ENCODE data around the gene TACC2.
"Not testable (repeated sequence)": the region's sequence is repeated elsewhere in the genome, so short reads cannot be mapped to it uniquely, and the experiment has no call there.

Gene TACC2

DNA sequence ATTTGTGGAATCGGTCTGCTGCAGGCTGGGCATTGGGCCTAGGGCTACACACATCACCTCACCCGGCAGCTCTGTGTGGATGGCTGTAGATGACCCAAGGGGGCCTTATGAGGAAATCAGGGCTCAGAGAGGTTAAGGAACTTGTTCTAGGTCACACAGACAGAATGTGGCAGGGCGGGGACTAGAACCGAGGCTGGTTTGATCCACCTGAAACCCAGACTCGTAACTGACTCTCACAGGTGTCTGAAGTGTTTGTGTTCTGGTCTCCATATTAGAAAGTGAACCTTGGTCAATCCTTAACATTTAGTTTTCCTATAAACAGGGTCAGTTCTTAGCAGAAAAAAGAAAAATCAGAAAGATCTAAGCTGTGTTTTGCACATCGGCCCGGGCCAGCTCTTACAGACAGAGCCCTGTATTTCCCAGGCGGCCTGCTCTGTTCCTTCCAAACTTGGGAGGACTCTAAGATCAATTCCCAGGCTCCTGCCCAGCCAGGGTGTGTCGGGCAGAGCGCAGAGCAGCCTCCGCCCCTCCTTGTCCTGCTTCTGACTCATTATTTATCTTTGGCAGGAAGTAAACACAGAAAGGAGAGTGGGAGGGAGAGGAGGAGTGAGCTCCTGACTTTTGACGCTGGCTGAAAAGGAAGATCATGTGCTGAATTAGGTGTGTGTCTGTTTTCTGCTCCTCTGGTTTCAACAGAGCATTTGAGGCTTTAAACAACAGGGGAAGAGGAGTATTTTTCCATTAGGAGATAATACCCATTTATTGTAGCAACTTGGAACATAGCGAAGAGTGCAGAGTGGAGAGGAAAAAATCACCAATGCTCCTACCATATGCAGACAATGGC lies 74.1 kb downstream of the TACC2 start:
- no peak for DNase-seq

DNA sequence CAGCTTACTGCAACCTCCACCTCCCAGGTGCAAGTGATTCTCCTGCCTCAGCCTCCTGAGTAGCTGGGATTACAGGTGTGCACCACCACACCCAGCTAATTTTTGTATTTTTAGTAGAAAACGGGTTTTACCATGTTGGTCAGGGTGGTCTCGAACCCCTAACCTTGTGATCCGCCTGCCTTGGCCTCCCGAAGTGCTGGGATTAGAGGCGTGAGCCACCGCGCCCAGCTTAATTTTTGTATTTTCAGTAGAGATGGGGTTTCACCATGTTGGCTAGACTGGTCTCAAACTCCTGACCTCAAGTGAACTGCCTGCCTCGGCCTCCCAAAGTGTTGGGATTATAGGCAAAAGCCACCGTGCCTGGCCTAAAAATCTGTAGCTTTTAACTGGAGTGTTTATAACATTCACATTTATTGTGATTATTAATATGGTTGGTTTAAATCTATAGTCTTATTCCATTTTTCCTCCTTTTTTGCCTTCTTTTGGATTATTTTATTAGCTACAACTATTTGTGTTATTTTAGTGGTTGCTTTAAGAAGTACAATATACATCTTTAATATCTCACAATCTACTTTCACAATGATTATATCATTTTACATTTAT lies 77.5 kb downstream of the TACC2 start:
- DNase-seq: not testable (repeated sequence)

GRCh38 chr10:122068844-122069243 lies 79.9 kb downstream of the TACC2 start:
- no peak for DNase-seq

DNA sequence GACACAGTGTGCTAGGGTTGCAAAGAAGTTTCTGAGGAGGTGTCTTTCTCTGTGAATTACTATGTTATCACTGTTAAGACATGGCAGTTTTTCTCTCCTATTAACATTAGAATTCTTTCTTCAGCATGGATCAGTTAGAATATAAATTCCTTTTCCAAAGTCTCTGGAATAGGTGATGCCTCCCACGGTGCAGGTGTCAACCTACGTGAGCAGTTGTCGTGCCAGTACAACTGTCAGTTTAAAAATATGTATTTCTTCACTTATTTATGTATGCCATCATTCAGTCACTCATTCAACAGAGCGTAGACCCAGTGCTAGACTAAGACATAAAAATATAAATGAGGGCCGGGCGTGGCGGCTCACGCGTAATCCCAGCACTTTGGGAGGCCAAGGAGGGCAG lies 83.5 kb downstream of the TACC2 start:
- no peak for DNase-seq

- no peak for DNase-seq
Observed at GRCh38 chr10:122073508-122073907, 84.5 kb downstream of the TACC2 start.

DNA sequence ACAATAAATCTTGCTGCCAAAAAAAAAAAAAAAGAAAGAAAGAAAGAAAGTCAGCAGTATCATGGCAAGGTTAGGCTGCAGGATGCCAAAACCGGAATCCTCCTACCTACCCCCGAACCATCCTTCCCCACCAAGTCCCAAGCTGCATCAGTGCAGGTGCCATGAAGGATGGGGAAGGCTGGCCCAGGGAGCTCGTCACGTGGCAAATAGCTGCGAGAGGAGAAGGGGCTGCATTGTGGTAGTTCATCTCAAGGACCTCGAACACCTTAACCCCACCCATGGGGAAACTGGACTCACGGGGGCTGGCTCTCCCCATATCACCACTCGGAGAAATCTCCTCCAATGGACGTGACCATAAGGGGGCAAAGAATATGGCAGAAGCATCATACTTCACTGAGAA lies 86.2 kb downstream of the TACC2 start:
- no peak for DNase-seq

DNA sequence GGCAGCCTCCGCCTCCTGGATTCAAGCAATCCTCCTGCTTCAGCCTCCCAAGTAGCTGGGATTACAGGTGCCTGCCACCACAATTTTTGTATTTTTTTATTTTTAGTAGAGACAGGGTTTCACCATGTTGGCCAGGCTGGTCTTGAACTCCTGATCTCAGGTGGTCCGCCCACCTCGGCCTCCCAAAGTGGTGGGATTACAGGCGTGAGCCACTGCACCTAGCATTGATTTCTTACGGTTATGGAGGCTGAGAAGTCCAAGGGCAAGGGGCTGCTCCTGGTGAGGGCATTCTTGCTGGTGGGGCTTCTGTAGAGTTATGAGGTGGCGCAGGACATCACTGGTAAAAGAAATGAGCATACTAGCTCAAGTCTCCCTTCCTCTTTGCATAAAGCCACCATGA lies 86.9 kb downstream of the TACC2 start:
- DNase-seq: not testable (repeated sequence)

GRCh38 chr10:122077311-122077875 lies 88.4 kb downstream of the TACC2 start:
- DNase-seq: no peak

DNA sequence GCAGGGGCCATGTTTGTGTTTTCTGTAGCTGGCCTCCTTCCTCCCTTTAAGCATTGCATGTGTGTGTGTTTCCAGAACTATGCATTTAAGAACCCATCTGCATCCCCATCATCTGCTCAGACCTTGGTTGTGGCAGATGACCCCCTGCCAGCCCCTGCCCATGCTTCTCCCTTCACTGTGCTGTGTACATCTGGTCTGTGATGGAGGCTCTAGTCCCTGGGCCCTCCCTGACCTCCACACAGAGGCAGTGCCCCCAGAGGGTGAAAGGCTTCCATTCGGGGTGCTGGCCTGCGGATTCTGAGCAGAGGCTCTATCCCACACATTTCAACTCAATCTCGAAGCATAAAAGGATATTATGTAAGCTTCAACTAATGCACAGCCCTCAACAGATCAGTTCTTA lies 89.4 kb downstream of the TACC2 start:
- no peak for DNase-seq

- DNase-seq: no peak
Observed at GRCh38 chr10:122078965-122079795, 90.2 kb downstream of the TACC2 start.

GRCh38 chr10:122082616-122083477 lies 93.9 kb downstream of the TACC2 start:
- no peak for DNase-seq

GRCh38 chr10:122083478-122084025 lies 94.6 kb downstream of the TACC2 start:
- no peak for DNase-seq

GRCh38 chr10:122084286-122085041 lies 95.5 kb downstream of the TACC2 start:
- no peak for DNase-seq

DNA sequence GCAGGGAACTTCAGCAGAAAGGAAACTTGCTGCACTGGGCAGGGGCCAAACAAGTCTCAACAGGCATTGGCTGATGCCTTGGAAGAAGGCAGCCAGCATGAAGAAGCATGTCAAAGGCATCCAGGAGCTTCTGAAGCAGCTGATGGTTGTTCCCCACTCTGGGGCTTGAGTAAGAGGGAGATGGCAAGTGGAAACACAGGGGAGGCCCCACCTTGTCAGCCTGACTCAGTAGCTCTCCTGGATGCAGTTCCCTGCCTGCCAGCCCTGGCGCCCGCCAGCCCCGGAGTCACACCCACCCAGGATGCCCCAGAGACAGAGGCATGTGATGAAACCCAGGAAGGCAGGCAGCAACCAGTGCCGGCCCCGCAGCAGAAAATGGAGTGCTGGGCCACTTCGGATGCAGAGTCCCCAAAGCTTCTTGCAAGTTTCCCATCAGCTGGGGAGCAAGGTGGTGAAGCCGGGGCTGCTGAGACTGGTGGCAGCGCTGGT lies 96.5 kb downstream of the TACC2 start:
- no peak for DNase-seq

DNA sequence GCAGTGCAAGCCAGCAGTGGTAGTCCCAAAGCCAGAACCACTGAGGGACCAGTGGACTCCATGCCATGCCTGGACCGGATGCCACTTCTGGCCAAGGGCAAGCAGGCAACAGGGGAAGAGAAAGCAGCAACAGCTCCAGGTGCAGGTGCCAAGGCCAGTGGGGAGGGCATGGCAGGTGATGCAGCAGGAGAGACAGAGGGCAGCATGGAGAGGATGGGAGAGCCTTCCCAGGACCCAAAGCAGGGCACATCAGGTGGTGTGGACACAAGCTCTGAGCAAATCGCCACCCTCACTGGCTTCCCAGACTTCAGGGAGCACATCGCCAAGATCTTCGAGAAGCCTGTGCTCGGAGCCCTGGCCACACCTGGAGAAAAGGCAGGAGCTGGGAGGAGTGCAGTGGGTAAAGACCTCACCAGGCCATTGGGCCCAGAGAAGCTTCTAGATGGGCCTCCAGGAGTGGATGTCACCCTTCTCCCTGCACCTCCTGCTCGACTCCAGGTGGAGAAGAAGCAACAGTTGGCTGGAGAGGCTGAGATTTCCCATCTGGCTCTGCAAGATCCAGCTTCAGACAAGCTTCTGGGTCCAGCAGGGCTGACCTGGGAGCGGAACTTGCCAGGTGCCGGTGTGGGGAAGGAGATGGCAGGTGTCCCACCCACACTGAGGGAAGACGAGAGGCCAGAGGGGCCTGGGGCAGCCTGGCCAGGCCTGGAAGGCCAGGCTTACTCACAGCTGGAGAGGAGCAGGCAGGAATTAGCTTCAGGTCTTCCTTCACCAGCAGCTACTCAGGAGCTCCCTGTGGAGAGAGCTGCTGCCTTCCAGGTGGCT lies 97.7 kb downstream of the TACC2 start:
- DNase-seq: no peak

DNA sequence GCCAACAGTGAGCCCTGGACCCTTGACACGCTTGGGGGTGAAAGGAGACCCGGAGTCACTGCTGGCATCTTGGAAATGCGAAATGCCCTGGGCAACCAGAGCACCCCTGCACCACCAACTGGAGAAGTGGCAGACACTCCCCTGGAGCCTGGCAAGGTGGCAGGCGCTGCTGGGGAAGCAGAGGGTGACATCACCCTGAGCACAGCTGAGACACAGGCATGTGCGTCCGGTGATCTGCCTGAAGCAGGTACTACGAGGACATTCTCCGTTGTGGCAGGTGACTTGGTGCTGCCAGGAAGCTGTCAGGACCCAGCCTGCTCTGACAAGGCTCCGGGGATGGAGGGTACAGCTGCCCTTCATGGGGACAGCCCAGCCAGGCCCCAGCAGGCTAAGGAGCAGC lies 98.5 kb downstream of the TACC2 start:
- no peak for DNase-seq

DNA sequence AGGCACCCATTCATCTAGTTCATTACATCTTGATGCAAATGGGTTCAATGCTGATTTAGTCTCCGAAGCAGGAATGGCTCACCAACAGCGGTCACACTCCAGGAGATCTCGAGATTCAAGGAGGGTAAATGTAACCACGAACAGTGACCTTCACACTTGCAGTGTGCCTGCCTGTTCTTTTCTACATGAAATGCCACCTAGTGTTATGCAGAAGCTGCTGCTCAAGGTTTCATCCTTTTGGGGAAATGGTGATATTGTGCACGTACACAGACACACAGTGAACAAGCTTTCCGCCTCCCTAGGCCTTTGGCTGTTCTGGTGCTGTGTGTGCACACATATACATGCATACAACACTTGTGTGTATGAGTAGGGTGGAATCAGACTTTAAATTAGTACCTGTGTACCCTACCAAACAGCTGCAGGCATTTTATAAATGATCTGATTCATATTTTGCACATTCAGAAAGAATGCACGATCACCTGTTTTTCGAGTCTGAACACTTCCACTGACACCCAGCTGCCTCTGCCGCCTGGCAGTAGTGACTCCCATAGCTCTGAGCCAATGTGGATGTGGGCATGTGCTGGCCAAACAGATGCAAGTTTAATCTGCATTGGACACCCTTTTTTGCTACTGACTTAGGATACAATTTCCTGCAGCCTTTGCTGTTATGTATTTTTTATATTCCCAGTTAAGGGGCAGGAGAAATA lies 100.5 kb downstream of the TACC2 start:
- no peak for DNase-seq

DNA sequence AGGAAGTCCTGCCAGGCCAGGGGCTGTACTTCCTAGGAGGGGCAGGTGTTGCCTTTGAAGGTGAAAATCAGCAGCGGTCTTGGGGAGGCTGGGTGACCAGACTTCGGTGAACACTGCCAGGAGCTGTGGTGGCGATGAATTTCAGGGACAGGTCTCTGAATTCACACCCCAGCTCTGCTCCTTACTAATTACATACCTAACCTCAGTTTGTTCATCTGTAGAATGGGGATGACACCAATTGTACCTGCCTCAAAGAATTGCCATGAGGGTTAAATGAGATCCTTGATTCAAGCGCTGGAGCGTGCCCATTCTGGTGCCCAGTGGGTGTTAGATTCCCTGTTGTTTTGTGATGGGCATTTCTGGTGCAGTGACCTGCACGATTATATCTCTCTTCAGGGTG lies 102.8 kb downstream of the TACC2 start:
- DNase-seq: no peak

GRCh38 chr10:122093076-122093475 lies 104.1 kb downstream of the TACC2 start:
- DNase-seq: no peak

All from CD4-positive, alpha-beta T cell treated with Interleukin-4 for 4 hours (primary cell).